HG02938 (cell line): ENCODE results near the gene TMEFF2.

Experiments used
- ATAC-seq: cut with Tn5 transposase; IDR thresholded peaks from one replicate; pipeline ENCODE4 v1.9.1; 2021; ENCODE audit warnings: mild to moderate bottlenecking, moderate library complexity; ENCODE audit not compliant: unreplicated experiment

The TMEFF2 gene

DNA sequence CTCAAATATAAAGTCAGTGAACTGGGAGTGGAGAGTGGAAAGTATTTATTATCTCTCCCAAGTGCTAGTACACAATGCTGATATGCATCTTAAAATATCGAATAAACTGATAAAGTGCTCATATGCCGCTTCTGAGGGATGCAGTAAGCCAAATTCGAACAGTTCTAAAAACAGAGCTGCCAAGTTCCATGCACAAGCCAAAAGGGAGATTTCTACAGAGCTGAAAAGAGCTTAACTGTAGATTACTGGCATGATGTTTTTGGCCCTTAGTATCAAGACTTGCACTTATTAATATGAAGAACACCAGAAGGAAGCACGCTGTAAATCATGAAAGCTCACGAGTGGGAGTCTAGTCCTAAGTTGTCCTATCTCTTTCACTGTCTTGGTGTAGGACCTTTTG, 7.9 kb downstream of the TMEFF2 start:
- no peak for ATAC-seq

DNA sequence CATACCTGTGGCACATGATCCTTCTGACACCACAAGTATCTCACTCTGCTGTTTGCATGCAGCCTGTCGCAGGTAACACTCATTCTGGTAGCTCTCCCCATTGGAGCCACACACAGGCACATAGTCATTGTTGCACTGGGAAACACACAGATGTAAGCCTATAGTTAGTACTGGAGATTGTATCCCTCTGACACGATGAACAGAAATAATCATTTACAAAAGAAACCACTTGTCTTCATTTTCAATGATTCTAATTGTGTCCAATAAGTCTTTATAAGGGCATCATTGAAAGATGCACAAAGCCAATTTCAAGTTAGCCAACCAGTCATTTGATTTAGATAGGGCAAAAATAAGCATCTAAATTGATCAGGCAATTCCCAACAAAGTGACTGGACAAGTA, 10.4 kb downstream of the TMEFF2 start:
- no peak for ATAC-seq

DNA sequence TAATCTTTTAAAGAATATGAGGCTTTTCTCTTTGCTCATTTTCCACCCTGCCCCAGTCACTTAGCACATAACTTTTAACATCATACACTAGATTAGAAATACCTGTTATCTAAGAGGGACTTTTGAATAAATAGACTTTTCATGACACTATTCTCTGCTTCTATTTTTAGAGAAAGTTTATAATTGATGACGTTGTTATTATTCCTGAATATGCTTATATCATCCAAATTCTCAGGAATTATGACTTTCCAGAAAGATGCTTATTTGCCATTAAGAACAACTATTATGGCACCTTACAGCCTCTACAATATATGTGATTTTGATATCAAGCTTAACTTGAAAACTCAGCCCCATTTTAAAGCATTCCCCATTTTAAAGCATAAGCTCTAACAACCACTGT, 11.4 kb downstream of the TMEFF2 start:
- no peak for ATAC-seq

DNA sequence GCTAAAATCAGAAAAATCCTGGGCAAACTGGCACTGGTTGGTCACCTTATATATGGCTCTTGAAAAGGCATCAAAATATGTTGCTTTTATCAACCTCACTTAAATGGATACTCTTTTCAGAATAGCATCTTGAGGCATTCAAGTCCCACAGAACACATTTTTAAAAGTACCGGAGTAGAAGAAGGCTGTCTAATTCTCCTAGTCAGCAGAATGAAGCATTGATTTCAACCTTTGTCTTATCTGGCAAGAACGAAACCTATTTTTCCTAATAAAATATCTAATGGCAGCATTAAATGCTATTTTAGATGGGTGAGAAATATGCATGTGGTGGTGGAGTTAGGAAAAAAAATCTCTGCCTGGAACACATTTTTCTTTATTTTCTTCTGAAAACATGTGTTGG, 27.8 kb downstream of the TMEFF2 start:
- ATAC-seq: no peak

DNA sequence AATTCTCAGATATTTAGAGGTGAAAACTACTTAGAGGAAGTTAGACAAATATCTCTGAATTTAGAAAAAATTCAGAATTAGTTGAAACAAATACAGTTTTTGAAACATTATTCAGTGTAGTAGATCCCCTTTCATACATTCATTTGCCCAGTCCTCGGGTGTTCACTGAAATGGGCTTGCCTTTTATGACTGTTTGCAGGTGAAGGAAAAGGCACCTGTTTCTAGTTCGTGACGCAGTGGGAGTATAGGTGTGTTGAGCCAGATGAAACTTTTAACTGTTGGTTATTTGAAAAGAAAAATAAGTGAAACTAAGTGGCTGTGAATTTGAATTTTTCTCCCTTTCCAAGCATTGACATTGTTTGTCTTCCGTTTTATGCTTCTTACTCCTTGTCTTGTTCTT, 28.9 kb downstream of the TMEFF2 start:
- ATAC-seq: no peak

DNA sequence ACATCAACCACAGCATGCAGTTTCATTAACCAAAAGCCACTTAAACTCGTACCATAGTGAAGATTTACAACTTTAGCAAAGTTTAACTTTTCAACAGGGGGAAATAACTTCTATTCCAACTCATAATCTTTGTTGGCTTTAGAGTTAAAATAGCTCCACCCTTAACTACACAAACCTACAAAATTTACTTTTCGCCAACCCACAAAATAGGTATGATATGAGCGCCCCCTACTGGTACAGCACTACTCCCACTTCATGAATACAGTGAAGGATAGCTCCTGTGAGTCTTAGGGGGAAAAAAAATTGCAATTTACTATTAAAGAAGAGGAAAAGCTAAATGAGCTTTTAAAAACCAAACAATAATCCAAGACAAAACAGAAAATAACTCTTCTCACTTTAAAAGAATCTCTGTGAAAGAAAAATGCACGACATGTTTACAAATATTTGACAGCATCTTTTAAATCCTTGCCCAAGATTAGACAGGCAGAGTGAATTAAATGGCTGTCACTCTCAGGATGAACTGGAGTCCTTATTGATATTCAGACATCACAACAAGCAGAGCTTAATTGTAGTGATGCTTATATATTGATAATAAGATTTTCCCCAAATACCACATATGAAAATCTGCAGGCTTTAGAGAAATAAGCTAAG, 32.2 kb downstream of the TMEFF2 start:
- peak; percentile 86 for ATAC-seq

DNA sequence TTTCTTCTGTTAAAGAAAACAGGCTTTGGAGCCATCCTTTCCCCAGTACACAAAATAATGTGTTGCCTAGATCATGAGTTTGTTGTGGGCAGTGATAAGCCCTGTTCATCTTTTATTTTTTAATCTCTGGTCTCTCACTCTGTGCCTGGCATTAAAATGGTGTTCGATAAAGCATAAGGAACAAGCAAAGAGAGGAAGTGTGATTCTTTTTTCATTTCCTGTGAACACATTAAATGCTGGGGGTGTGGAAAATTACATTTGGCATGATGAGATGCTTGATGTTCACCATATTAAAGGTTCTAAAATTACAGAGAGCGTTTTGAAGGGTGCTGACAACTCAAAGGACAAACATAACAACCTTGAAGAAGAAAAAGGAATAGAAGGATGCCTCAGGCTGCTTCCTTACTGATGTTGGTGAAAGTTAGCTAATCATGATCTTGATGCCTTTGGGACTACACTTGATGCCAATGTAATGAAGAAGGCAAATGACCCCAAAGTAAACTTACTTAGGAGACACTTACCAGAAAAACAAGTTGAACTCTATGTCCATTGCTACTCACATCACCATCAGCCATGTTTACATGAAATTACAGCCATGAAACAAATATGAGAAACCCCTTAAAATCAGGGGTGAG, 33.0 kb downstream of the TMEFF2 start:
- no peak for ATAC-seq

DNA sequence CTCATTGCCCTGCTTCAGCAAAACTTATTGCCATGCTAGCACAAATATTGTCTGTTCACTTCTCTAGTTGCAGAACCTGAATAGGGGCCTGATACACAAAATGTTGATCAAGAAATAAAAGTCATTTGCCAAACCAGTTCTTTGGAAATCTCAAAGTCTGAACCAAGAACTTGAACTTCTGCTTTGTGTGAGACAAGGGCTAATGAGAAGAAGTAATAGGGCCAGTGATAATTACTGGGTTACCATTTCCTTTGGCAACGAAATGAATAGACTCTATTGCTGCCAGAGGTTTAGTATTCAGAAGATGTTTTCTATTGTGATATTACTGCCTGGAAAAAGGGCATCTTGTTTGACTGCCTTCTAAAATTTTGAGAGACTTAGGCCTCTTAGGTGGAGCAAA, 35.0 kb downstream of the TMEFF2 start:
- no peak for ATAC-seq

DNA sequence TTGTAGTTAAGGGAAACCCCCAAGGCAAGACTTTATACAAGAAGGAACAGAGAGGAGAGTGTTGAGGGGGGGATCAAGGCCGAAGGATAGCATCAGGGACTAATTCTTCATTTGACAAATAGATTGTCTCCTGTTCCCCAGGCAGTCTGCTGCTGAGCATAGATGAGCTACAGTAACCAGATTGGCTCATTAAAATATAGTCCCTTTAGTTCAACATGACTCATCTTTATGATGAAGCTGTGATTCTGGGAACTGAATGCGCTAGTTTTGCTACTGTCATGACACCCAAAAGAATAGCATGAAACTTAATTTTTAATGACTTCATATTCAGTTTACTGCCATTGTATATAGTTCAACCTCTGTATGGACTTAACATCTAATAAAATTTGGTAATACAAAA, 35.5 kb downstream of the TMEFF2 start:
- no peak for ATAC-seq

DNA sequence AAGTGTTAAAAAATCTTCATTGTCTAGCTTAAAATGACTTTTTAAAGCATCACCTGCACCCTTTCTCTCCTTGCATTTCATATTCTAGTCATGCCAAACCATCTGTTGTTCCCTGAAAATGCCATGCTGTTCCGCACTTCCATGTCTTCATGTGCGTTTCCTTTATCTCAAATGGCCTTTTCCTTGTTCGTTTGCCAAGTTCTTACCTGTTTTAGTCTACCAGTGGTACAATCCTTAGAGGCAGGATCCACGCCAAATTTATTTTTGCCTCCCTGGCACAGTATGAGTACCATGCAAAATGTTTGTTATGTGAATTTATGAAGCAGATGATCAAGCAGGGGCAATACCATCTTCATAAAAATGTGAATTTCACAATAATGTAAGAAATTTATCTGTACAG, 37.0 kb downstream of the TMEFF2 start:
- ATAC-seq: no peak

DNA sequence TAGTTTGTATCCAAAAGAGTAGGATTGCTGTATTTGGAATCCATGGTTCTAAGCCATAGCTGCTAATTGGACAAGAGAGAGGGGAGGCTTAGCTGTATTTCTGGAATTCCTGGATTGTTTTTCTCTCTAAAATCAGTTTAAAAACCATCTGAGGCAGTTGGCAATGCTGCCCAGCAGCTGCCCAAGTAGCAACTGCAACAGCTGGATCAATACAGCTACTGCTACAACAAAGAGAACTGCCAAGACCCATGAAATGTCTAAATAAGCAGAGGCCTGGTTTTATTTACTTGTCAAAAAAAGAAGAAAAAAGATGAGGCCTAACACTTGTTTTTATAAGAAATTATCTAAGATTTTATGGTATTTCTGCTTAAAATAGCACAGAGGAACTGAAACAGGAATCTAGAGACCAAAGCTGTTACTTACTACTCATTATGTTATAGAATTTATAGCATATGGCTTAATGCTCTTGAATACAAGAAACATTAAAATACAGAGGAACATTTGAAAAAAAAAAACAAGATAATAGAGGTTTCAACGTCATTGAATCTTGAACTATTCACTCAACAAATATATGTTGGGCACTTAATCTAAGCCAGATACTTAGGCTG, 39.1 kb downstream of the TMEFF2 start:
- ATAC-seq: no peak

DNA sequence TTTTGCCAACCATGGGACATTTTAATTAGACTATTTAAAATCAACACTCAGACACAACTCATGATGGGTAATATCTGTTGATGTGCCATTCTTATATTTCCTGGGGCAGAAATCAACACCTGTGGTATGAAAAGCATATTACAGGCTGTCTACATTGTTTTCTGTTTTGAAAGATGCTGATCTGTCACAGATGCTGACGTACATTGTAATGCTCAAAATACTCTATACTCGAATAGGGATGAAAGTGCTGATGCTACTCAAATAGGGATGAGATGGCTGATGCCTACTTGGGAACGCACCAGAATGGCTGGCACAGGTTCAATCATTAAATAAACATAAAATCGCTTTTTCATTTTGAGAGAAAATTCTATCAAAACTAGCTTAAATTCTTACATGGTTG, 41.2 kb downstream of the TMEFF2 start:
- ATAC-seq: no peak

DNA sequence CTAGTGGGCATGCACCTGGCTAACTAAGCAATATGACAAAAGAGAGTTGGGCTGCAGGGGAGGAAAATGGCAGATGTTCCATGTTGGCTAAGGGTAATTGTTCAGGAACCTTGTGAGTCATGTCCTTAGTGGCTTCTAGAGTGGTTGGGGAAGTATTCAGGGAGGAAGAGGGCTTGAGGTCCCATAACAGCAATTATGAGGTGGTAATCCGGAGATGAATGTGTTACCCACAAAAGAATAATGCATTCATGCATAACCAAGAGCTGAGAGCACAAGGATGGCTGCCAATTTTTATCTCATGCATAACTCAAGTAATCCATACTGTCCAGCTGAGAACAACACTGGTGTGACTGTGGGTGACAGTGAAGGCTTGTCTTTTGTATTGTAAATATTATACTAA, 42.9 kb downstream of the TMEFF2 start:
- no peak for ATAC-seq

DNA sequence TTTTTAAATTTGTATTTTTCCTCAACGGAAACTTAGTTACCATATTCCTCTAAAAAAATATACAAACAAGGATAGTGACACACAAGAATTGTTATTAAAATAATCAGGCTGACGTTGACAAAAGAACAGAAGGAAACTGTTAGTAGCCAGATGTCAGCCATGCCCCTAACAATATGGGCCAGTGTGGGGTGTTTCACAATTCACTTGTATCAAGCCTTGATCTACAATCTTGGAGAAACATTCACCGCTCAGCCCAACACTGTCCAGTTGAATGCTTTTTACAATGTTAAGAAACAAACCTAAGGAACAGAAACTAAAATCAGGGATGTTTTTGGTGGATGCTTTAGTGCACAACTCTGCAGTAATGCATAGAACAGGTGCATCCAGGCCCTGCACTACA, 44.6 kb downstream of the TMEFF2 start:
- ATAC-seq: no peak

DNA sequence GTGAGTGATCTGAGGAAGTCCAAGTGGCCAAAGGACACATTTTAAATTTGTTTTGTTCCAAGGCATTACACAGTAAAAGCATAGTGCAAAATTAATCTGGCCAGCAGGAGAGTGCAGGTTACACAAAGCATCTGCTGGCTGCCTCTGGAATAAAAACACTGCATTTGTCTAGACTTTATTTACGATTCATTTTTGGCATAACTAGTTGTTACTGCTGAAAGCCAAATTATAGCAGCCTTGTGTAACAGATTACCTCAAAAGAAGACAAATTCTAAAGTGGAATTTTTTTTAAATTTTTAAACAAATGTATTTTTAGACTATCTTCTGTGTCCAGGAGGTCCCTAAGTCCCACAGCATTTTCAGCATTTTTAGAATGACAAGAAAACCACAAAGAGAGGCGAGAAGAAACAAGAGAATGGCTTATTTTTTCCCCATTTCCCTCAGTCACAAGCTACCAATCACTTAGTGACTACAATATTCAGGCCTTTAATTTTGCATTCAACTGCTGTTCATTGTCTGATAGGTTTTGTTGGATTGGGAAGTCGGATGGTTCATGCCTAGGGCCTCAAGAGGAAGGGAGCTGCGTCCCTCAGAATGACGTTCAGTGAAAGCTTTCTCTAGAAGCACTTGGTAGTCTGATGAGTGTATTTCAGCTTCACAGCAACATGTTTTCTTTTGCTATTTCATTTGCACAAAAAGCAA, 46.0 kb downstream of the TMEFF2 start:
- no peak for ATAC-seq

DNA sequence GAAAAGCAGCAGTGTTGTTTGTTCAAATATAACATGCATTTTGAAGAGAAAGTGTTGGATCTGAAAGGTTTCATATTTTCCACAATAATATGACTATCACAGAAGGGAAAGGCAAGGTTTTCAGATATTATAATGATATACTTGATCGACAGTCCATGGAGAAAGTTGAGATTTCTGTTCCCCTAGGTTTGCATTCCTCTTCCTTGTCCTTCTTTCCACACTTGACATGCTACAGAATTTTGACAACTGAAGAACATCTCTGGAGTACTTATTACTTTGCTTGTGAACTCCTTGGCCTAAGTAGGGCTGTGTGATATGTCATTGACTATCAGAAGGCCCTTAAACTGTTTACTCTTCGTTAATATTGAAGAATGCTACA, 46.5 kb downstream of the TMEFF2 start:
- ATAC-seq: no peak

DNA sequence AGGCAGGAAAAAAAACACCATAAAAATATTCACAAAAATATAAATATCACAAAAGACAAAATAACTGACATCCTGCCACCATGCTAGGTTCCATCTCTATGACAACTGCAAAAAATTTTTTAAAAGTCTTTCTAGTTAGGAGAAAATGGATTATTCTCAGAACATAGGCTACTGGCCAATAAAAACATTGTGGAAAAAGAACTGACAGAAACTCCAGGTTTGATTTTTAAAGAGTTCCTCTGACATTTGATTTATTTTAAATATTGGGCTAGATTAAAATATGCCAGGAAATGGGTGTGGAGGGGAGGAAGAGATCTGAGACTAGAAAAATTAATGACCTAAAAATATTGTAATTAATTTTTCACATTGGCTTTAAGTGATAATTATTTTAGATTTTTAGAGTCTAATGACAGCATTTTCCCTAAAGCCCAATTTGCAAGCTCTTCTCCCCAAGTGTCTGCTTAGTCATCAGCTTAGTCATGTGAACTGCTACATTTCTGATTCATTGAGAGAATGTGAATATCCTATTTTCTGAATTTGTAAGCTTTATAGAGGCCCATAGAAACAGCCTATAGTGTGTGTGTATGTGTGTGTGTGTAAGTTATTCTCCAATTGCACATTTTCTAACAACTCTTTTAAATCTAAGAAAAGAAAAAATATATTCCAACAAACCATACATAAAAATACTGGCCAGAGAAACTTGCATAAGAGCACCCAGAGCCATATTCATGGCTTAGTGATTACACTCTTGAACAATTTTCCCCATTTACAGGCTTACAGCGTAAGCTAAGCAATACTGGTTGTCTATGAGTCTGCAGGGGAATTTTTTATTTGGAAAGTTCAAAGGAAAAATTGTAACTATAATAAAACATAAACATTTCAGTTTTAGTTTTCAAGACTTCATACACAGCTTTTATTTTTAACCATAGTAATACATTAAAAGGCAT, 48.4 kb downstream of the TMEFF2 start:
- ATAC-seq: no peak

DNA sequence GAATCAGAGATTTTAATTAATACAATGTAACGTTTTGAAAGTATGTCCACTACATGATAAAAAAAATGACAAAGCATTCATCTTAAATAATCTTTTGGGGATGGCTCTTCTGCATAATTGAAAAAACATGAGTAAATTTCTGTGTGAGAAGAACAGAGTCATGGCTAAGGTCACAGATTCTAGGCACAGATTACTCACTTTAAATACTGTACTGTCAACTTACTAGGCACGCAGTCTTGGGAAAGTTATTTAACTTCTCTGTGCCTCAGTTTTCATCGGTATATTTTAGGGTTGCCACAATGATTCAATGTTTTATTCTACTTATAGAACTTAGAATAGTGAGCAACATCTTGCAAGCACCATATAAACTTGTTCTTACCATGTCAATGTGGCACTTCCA, 49.2 kb downstream of the TMEFF2 start:
- no peak for ATAC-seq

DNA sequence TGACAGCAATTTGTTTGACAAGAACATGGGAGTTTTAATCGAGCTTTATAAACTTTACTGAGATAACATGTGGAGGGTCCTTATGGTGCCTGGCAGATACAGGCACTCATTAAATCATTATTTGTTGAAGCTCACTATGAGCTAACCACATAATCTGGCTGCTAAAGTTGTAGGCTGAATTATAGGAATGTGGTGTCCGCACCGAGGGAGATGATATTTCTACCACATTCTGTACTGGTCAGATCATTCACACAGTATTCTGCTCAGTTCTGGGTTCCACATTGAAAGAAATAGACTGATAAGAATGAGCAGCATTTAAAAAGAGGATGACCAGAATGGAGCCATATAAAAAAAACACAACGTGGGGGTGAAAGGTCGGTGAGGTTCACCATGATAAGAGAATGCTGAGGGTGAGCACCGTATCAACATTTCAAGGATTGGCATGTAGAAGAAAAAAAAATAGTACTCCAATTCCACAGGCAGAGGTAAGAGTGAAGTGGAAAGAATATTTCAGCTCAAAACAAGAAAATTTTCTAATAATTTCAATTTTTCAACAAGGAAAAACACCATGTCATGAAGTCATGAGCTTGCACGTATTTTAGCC, 54.4 kb downstream of the TMEFF2 start:
- no peak for ATAC-seq

DNA sequence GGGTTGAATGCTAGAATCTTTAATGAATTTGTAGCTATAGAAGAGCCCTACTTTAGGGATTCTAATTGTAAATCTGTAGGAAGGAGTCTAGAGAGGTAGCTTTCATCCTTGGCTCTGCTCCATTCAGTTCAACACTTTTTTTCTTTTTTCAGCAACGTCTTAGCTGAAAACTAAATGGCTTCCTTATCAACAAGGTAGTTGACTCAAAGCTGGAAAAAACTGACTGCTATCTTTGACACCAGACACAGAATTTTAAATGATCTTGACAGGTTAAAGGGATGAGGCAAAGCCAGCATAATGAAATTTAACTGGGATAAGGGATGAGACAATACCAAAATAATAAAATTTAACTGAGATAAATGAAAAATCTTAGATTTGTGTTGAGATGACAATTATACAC, 54.9 kb downstream of the TMEFF2 start:
- ATAC-seq: no peak

DNA sequence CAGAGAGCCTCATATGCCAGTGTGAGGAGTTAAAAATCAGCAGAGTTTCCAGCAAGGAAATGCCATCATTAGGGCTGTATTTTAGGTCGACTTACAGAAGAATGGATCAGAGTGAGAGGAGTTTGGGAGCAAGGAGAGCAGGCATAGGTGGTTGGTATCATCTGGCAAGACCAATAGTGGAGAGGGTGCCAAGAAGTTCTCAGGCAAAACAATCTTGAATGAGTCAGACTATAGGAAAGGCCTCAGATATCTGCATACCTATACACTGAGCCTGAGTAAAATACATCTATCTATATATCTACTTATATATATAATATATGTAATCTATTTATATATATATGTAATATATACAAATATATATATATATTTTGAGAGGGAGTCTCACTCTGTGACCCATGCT, 57.3 kb downstream of the TMEFF2 start:
- no peak for ATAC-seq
